ENCODE results near the gene ITGB8.
"Not testable (repeated sequence)": the region's sequence is repeated elsewhere in the genome, so short reads cannot be mapped to it uniquely, and the experiment has no call there.

ITGB8 gene

GRCh38 chr7:20330239-20330927 is at the start of gene ITGB8:
ITGB8 (plus strand) TSS chr7:20330900; CDS start chr7:20331807, 907 bp downstream.
- DNase-seq, result peak; percentile 20

- DNase-seq, result no peak
Measured at GRCh38 chr7:20282959-20283358, 47.7 kb upstream of the ITGB8 start.

GRCh38 chr7:20283385-20283784 is 47.3 kb upstream of the ITGB8 start:
- no peak for DNase-seq

- no peak for DNase-seq
Measured at GRCh38 chr7:20284003-20284770, 46.5 kb upstream of the ITGB8 start.

GRCh38 chr7:20284771-20285143 is 45.9 kb upstream of the ITGB8 start:
- no peak for DNase-seq

- DNase-seq, result no peak
Measured at GRCh38 chr7:20287317-20287716, 43.4 kb upstream of the ITGB8 start.

GRCh38 chr7:20288036-20288435 is 42.7 kb upstream of the ITGB8 start:
- no peak for DNase-seq

- DNase-seq, result no peak
Measured at GRCh38 chr7:20290505-20291111, 40.1 kb upstream of the ITGB8 start.

- no peak for DNase-seq
Measured at GRCh38 chr7:20293336-20293735, 37.4 kb upstream of the ITGB8 start.

- no peak for DNase-seq
Measured at GRCh38 chr7:20296444-20296843, 34.3 kb upstream of the ITGB8 start.

- no peak for DNase-seq
Measured at GRCh38 chr7:20296901-20297300, 33.8 kb upstream of the ITGB8 start.

- no peak for DNase-seq
Measured at GRCh38 chr7:20298486-20298901, 32.2 kb upstream of the ITGB8 start.

GRCh38 chr7:20299145-20299544 is 31.6 kb upstream of the ITGB8 start:
- no peak for DNase-seq

GRCh38 chr7:20299647-20300312 is 30.9 kb upstream of the ITGB8 start:
- DNase-seq, result no peak

- DNase-seq, result no peak
Measured at GRCh38 chr7:20301311-20301939, 29.3 kb upstream of the ITGB8 start.

GRCh38 chr7:20302300-20302699 is 28.4 kb upstream of the ITGB8 start:
- not testable (repeated sequence) for DNase-seq

GRCh38 chr7:20302891-20303290 is 27.8 kb upstream of the ITGB8 start:
- no peak for DNase-seq

- DNase-seq, result no peak
Measured at GRCh38 chr7:20304366-20304765, 26.3 kb upstream of the ITGB8 start.

- no peak for DNase-seq
Measured at GRCh38 chr7:20305726-20306125, 25.0 kb upstream of the ITGB8 start.

GRCh38 chr7:20306180-20306946 is 24.3 kb upstream of the ITGB8 start:
- DNase-seq, result no peak

- DNase-seq, result no peak
Measured at GRCh38 chr7:20307119-20307518, 23.6 kb upstream of the ITGB8 start.

- DNase-seq, result no peak
Measured at GRCh38 chr7:20307901-20308300, 22.8 kb upstream of the ITGB8 start.
